Lower leg skin (tissue), 3 donors: Measurements from ENCODE around the gene SNX18.

ENCODE experiments used
- CTCF ChIP-seq, 3 donors: fragments of 450-650 bp; IDR thresholded peaks; one replicate each; pipeline ENCODE4 v1.5.1; 2016; ENCODE audit warnings: antibody characterized with exemption in 3 of 3, mild to moderate bottlenecking in 3 of 3, moderate library complexity in 2 of 3
- POLR2A ChIP-seq, 2 donors: fragments of 450-650 bp; IDR thresholded peaks; one replicate each; pipeline ENCODE4 v1.6.1; 2016 to 2017; ENCODE audit warnings: antibody characterized with exemption in 2 of 2, mild to moderate bottlenecking in 1 of 2, moderate library complexity in 1 of 2

- TF ChIP-seq CTCF (IDR thresholded peaks at IDR 0.05) (no peak), POLR2A (IDR thresholded peaks at IDR 0.05) (no peak)
Measured at GRCh38 chr5:54477941-54478478, 39.5 kb upstream of the SNX18 start.
